Umbilical cord (tissue), 2 donors: Measurements from ENCODE around the gene DDX3X. TPM values are rescaled to one million over a fixed set of nuclear protein-coding genes. Genes with fewer than 3 reads are reported as not detected.
"Not testable (repeated sequence)": the region's sequence is repeated elsewhere in the genome, so short reads cannot be mapped to it uniquely, and the experiment has no call there.

ENCODE experiments used
- DNase-seq: peaks from one replicate; pipeline ENCODE4 v3.0.0-alpha.2; 2015; ENCODE audit warnings: low spot score
- total RNA-seq: library from RNA; depleted of rRNA; stranded (reverse); fragments of >200 nt; gene quantifications from one replicate; pipeline ENCODE4 v1.2.3, GENCODE V29; 2014; ENCODE audit warnings: low replicate concordance; ENCODE audit not compliant: insufficient read depth

The DDX3X gene
- total RNA-seq: 335 TPM

DNA sequence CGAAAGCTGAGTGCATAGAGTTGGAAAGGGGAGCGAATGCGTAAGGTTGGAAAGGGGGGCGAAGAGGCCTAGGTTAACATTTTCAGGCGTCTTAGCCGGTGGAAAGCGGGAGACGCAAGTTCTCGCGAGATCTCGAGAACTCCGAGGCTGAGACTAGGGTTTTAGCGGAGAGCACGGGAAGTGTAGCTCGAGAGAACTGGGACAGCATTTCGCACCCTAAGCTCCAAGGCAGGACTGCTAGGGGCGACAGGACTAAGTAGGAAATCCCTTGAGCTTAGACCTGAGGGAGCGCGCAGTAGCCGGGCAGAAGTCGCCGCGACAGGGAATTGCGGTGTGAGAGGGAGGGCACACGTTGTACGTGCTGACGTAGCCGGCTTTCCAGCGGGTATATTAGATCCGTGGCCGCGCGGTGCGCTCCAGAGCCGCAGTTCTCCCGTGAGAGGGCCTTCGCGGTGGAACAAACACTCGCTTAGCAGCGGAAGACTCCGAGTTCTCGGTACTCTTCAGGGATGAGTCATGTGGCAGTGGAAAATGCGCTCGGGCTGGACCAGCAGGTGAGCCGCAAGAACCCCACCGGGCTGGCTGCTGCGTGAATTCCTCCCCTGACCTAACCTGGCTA is at the start of gene DDX3X:
TSS of gene DDX3X (plus strand) at position 419 of the 619 bp plus-strand sequence. CDS start at position 510, 91 bp downstream.
- peak; percentile 88 for DNase-seq

DNA sequence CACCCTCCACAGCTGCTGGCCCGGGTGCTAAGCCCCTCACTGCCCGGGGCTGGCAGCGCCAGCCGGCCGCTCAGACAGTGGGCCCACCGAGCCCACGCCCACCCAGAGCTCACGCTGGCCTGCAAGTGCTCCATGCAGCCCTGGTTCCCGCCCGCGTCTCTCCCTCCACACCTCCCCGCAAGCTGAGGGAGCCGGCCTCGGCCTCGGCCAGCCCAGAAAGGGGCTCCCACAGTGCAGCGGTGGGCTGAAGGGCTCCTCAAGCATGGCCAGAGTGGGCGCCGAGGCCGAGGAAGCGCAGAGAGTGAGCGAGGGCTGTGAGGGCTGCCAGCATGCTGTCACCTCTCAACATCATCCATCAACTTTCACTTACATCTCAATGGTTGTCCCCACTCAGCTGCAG is 48.0 kb upstream of the DDX3X start:
- DNase-seq: not testable (repeated sequence)

DNA sequence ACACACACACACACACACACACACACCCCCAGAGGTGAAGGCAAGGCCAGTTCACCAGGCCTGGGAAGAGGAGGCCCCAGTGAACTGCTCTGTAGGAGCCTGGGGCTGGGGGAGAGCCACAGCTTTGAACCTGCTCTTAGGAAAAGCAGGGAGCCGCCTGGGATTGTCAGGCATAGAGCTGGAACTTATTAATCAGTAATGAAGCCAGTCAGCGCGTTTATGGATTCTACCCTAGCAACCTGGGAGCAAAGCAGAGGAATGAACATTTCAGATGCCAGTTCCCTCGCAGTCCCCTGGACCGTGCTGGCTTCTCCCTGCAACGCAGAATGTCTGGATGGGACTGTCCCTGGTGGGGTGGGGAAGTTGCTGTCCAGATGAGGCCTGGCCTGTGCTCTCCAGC is 45.3 kb upstream of the DDX3X start:
- no peak for DNase-seq

DNA sequence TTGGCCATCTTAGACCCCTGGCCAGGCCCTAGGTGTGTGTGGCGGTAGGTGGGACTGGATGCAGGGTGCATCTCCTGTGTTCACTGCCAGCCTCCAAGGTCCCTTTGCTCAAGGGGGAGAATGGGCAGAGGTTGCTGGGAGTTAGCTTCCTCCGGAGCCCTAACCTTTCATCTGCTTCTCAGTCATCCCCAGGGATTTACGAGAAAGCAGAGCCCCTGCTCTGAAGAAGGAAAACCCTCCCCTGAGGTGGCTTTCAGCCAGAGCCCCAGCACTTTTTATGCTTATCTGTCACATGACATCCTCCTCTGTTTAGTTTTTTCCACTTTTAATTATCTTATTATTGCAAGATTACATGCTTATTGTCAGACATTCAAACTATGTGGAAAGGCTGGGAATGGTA is 44.9 kb upstream of the DDX3X start:
- DNase-seq: no peak

DNA sequence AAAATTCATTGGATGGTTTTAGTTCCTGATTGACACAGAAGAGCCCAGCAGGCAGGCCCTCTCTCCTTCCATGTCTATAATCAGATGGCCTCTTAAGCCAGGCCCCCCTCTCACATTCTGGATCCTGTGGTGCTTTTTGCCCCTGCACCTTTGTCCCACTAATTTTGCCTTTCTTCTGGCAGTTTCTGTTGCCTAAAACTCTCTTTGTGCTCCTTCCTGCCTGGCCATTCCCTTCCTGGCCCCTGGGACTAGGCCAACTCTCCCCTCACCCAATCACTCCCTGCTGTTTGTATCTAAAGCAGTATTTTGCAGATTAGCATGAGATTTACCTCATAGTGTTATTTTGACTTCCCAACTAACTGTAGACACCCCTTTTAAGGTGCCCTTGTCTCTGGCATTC is 42.7 kb upstream of the DDX3X start:
- DNase-seq: no peak

DNA sequence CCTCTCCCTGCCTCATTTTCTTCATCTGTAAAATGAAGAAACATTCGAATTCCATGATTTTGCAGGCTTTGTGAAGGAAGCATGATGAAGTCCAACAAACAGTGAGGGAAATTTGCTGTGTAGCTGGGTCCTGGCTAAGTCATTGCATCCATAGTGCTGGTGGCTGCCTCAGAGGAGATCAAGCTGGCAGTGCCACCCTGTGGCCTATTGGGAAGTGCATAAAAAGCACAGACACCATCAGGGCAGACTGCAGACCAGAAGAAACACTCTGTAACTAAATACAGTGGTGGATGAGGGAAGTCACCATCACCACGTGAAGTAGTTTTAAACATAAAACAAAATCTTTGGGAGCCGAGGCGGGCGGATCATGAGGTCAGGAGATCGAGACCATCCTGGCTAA is 40.7 kb upstream of the DDX3X start:
- no peak for DNase-seq

DNA sequence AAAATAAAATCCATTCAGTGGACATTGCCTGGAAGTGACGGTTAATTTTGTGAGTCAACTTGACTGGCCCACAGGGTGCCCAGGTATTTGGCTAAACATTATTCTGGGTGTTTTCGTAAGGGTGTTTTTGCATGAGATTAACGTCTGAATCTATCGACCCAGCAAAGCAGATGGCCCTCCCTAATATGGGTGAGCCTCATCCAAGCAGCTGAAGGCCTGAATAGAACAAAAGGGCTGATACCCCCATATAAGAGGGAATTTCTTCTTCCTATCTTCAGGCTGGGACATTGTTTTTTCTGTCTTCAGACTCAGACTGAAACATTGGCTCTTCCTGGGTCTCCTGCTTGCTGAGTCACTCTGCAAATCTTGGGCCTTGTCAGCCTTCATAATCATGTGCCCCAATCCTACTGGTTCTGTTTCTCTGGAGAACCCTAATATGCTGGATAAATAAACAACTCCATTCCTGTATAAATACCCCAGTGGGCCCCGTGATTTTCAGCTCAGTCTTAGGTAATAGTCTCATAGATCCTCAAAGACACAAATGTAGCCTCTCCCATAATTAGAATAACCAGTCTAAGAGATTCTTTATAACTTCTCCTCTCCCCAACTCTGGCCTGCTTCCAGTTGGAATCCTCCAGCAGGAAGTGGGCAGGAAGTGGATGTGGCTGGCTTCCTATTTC is 33.1 kb upstream of the DDX3X start:
- no peak for DNase-seq

DNA sequence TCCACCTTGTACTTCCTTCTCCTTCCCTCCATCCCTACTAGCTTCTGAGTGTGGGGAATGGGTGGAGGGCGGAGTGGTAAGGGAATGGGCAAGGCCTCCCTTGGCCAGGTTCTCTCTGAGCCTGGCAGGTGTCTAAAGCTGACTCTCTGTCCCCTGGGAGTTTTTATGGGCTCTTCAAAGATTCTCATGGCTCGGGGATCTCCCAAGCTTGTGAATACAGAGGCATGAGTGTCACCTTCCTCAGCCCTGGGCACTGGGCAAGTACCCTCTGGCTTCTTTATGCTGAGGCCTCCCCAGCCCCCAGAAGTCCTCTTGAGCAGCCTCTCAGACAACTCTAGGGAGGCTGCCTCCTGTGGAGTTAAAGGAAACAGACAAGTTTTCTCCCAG is 32.5 kb upstream of the DDX3X start:
- no peak for DNase-seq

DNA sequence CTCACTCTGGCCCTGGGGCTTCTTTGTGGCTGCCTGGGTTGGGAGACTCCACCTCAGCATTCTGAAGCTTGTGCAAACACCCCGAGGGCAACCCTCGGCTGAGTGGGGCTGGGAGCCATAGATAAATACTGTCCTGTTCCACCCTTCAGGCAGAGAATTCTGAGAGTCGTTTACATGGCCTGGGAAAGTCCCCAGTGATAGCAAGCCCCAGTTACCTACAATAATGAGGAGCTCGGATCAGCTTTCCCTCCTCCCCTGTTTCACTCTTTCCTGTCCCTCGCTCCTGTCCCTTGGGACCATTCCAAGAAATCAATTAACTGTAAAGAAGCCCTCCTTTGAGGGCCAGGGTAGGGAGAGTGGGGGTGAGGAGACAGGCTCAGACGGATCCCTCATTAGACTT is 31.6 kb upstream of the DDX3X start:
- no peak for DNase-seq

DNA sequence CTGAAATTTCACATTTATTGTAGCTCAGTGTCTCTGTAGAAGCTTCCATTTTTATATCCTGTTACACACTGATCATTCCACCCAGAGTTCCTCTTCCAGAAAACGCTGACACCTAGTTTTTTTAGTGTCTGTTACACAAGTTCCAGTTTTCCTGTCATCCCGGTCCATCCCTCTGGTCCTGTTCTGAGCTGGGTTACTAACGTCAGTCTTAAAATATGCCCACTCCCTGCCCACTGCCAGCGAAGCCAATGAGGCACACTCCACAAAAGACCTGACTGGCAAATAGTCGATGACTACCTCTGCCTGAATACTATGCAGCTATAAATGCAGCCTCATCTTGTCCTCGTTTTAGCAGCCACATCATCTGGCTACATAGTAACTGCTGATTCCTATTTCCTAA is 30.9 kb upstream of the DDX3X start:
- no peak for DNase-seq

DNA sequence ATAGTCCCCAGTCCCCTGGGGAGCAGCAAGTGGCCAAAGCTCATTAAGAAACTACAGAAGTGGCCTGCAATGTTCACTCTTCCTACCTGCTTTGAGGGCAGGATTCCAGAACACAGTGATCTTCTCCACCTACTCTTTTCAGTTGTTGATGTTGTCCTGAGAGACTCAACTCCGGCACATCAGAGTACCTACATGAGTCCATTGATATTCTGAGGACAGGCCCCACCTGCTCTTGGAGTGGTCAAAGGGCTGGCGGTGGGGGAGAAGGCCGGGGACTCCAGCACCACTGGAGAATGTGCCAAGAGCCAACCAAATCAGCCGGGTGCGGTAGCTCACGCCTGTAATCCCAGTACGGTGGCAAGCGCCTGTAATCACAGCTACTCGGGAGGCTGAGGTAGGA is 29.8 kb upstream of the DDX3X start:
- no peak for DNase-seq

DNA sequence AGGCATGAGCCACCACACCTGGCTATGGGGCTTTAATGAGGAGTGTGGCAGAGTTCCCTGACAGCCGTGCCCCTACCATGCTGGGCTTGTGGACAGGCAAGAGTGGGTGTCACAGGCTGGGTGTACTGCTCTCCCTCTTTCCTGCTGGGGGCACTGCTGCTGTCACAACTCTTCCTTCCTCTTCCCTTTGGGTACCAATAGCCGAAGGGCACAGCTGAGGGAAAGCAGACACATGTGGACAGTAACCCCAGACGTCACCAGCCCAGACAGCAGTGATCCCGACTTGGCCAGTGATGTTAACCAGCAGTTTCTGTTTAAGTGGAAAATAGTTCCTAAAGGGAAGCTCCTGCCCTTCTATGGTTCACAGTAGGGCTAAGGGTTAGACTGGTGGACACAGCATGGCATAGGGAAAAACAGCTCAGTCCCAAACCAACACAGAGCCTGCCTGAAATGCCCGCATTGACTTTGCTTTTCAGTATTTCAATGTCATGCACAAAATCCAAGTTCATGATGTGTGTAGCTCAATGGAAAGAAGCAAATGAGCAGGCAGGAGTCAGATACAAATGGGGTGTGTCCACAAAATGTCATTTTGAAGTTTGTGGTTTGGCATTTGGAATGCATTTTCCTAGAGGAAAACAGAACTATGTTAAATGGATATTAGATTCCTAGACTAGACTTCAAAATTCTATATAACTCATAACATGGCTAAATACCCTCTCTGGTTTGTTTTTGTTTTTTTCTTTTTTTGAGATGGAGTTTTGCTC is 24.9 kb upstream of the DDX3X start:
- peak; percentile 37 for DNase-seq

DNA sequence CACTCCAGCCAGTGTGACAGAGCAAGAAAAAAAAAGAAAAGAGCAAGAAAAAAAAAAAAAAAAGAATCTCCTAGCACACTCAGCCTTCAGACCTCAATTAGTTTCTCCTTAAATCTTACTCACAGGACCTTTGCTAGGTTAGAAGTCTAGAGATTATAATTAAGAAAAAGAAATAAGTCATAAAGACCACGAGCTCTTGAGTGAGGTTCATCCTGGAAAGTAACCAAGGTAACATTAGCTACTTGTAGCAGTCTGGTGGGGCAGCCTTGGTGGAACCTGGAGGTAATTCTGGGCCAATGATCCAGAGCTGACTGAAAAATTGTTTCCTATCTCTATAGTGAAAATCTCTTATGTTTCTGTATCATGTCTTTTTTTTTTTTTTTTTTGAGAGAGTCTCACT is 21.2 kb upstream of the DDX3X start:
- DNase-seq: no peak

DNA sequence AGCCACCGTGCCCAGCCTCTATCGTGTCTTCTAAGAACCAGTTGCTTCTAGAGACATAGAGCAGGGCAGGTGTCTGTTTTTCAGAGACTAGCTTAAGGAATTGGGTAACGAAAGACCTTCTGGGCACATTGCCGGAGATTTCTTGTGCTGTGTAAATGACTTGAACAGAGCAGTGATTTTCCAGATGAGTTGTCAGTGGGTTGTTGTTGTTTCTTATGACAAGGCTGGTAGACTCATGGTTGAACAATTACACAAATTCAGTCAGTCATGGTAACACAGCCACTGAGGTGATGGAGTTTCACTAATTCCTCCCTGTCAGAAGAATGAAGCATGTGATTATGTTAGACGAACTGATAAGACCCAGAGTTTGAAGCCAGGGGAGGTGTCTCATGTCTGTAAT is 20.5 kb upstream of the DDX3X start:
- DNase-seq: peak; percentile 24

DNA sequence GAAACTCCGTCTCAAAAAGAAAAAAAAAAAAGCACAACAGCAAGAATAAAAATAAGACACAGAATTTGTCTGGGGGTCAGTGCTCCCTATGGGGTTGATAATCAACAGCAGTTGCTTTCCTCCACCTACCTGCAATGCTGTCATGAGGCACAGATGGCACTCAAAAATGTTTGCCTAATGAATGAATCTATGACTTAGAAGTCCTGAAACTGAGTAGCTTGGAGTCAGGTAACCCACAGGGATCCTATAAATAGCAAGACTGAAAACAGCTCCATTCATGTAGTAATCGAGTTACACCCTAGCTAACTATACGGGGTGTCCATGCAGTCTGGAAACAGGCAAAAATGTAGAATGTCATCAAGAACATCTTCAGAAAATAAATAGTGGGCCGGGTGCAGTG is 19.8 kb upstream of the DDX3X start:
- DNase-seq: no peak

DNA sequence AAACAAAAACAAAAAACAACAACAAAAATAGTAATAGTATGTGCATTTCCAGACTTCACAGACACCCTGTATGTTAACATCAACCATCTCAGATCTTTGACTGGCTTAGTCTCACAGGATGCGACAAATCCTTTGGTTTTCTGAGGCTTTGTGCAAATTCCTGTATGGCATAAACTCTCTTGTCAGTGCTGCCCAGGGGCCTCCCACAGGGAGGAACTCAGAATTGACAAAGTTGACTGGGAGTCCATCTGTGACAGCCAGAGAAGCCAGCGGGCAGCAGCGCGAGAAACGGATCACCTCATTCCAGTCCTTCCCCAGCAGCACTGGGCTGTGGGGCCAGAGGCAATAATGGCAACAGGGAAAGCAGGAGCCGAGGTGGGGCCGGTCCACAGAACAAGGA is 19.1 kb upstream of the DDX3X start:
- DNase-seq: peak; percentile 22

DNA sequence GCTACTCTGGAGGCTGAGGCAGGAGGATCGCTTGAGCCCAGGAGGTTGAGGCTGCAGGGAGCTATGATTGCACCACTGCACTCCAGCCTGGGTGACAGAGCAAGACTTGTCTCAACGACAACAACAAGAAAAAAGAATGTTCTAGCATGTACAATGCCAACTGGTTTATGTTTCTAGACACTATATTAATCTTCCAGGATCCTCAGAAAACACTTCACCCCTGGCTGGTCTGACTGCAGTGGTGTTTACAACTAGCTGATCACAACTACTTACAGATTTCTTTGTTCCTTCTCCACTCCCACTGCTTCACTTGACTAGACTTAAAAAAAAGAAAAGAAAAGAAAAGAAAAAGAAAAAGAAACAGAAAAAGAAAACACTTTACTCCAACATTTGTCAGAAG is 17.7 kb upstream of the DDX3X start:
- not testable (repeated sequence) for DNase-seq

DNA sequence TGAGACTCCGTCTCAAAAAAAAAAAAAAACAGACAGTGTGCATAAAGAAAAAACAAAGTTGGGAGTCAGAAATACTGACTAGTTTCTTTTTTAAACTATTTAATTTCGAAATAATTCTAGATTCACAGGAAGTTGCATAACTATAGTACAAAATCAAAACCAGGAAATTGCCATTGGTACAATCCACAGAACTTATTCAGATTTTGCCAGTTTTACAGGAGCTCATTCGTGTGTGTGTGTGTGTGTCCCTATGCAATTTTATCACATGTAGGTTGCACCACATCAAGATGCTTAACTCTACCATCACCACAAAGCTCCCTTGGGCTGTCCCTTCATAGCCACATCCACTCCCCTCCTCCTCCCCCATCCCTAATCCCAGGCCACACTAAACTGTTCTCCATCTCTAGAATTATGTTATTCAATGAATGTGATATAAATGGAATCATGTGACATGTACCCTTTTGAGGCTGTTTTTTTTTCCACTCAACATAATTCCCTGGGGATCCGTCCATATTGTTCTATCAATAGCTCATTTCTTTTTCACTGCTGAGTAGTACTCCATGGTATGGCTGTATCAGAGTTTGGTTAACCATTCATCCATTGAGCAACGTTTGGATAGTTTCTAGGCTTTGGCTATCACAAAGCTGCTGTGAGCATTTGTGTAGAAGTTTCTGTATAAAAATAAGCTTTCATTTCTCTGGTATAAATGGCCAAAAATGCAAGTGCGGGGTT is 16.3 kb upstream of the DDX3X start:
- no peak for DNase-seq

DNA sequence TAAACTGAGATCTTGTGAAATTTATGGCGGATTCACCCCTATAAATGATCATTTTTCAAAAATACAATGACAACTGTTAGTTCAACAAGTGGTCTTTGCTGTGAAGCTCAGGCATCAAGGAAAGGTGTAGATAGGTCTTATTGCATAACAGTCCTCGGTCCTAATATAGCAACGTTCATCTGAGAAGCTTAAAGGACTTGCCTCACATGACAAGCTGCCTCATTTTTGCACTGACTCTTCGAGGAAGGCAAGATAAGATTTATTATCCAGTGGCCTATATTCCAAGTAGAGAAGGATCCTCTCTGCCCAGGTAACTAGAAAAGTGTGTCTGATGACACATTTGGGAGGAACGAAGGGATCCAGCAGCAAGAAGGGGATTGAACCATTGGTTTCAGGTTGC is 13.6 kb upstream of the DDX3X start:
- DNase-seq: no peak

DNA sequence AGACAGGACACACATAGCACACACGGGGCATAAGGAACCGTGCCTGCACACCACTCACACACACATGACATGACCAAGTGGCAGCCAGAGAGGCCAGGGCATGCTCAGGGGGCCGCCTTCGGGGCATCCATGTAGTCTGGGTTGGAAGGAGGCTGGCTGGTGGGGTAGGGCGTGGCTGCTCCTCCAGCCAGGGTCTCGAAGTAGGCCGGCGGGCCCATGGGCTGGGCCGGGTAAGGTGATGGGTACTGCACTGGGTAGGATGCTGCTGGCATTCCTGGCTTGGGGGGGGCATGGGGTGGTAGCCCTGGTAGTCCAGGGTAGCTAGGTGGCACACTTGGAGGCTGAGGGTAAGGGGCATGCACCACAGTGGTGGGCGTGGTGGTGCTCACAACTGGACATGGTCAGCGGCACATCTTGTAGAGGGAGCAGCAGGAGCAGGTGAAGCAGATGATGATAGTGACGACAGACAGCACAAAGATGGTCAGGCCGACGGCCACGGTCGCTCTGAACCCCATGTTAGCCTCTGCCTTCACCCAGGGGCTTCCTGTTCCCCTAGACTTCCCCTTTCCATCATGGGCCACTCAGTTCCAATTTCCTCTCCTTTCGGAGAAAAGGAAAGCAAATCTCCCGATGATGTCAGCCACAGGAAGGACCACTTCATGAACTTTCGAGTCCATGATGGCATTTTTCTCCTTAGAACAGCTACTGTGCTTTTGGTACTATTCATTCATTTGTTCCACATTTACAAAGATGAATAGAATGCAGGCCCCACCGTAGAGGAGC is 10.9 kb upstream of the DDX3X start:
- DNase-seq: peak; percentile 2

DNA sequence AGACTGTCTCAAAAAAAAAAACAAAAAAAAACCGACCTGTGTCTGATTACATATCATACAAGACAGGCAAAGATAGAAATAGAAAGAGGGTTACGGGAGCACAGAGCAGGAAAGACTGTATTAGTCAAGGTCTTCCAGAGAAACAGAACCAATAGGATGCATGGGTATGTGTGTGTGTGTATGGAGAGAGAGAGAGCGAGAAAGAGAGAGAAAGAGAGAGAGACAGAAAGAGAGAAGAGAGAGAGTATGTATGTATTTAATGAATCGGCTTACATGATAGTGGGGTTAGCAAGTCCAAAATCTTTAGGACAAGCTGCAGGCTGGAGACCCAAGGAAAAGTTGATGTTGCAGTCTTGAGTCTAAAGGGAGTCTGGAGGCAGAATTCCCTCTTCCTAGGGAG is 7.5 kb upstream of the DDX3X start:
- DNase-seq: no peak
